Measurements from ENCODE around the gene SOX10. TPM values are rescaled to one million over a fixed set of nuclear protein-coding genes. Genes with fewer than 3 reads are reported as not detected.

The SOX10 gene
- total and polyA plus RNA-seq, 2 of the 13 experiments (the other 11 are each of a cell fraction or from before 2014, with no cell fraction given): not detected

GRCh38 chr22:37953437-37954179 is 30.7 kb downstream of the SOX10 start, which contains the start of the genes C22orf23 and POLR2F (continued):
- TF ChIP-seq ZNF646 (CRISPR knock-in tag; IDR thresholded peaks at IDR 0.05) (no peak), KAT8 (CRISPR knock-in tag; IDR thresholded peaks at IDR 0.05) (peak; percentile 90), NONO (IDR thresholded peaks at IDR 0.05) (no peak), NONO (CRISPR knock-in tag; conservative IDR thresholded peaks at IDR 0.05) (peak; percentile 58), ZNF142 (CRISPR knock-in tag; IDR thresholded peaks at IDR 0.05) (peak; percentile 55; the same call in 1 of the 2 replicates), SMAD9 (CRISPR knock-in tag; IDR thresholded peaks at IDR 0.05) (0 out of 2 replicates have a peak, but pooled peaks have one; percentile 77), ZSCAN22 (CRISPR knock-in tag; IDR thresholded peaks at IDR 0.05) (no peak), SP2 (CRISPR knock-in tag; IDR thresholded peaks at IDR 0.05) (peak; percentile 32; the same call in 1 of the 2 replicates), JUND (CRISPR knock-in tag; IDR thresholded peaks at IDR 0.05) (no peak), ZNF282 (IDR thresholded peaks at IDR 0.05; ENCODE audit: partially characterized antibody) (no peak), ZNF234 (CRISPR knock-in tag; conservative IDR thresholded peaks at IDR 0.05) (0 out of 2 replicates have a peak, but pooled peaks have one; percentile 64), ZNF274 (CRISPR knock-in tag; IDR thresholded peaks at IDR 0.05) (peak; percentile 70; the same call in 1 of the 2 replicates), ARID2 (CRISPR knock-in tag; IDR thresholded peaks at IDR 0.05; ENCODE audit: borderline replicate concordance) (peak; percentile 35; the same call in 1 of the 2 replicates), ATF2 (CRISPR knock-in tag; IDR thresholded peaks at IDR 0.05) (peak; percentile 21; the same call in 1 of the 2 replicates)

All from HepG2 (cell line).